ENCODE measurements around the gene SCFD2.

Gene SCFD2

GRCh38 chr4:53364624-53365023 lies 1.2 kb downstream of the SCFD2 start:
- POLR2A ChIA-PET (ENCODE audit: low non-redundant PET) = no interaction called here
- no peak overlapping the region for H3K27ac ChIP-seq
- DNase-seq (ENCODE audit: low spot score) = no peak
- no peak for TF ChIP-seq CTCF (conservative IDR thresholded peaks at IDR 0.05; ENCODE audit: low read depth)
- CTCF ChIA-PET = interaction anchor here (0.6 kb wide), 1 partner anchor 42 kb away, joined by 4 read pairs; no protein-coding TSS in a partner anchor

GRCh38 chr4:53362093-53362492 lies 3.8 kb downstream of the SCFD2 start:
- TF ChIP-seq CTCF (conservative IDR thresholded peaks at IDR 0.05; ENCODE audit: low read depth) = no peak
- POLR2A ChIA-PET (ENCODE audit: low non-redundant PET) = no interaction called here
- DNase-seq (ENCODE audit: low spot score) = no peak
- H3K27ac ChIP-seq = no peak overlapping the region
- CTCF ChIA-PET = no interaction called here

- DNase-seq (ENCODE audit: low spot score) = no peak
- ChIA-PET POLR2A (ENCODE audit: low non-redundant PET) (no interaction called here), CTCF (no interaction called here)
- no peak overlapping the region for H3K27ac ChIP-seq
- no peak for TF ChIP-seq CTCF (conservative IDR thresholded peaks at IDR 0.05; ENCODE audit: low read depth)
Measured at GRCh38 chr4:53361451-53361850, 4.4 kb downstream of the SCFD2 start.

- CTCF ChIA-PET = interaction anchor here (0.6 to 0.7 kb wide), 2 partner anchors 21 to 980 kb away, joined by 3 read pairs; no protein-coding TSS in a partner anchor
- POLR2A ChIA-PET (ENCODE audit: low non-redundant PET) = no interaction called here
- no peak for TF ChIP-seq CTCF (conservative IDR thresholded peaks at IDR 0.05; ENCODE audit: low read depth)
Measured at GRCh38 chr4:53355930-53356521, 9.8 kb downstream of the SCFD2 start.

GRCh38 chr4:53354012-53354722 lies 11.7 kb downstream of the SCFD2 start:
- POLR2A ChIA-PET (ENCODE audit: low non-redundant PET) = no interaction called here
- no peak for DNase-seq (ENCODE audit: low spot score)
- TF ChIP-seq CTCF (conservative IDR thresholded peaks at IDR 0.05; ENCODE audit: low read depth) = no peak
- CTCF ChIA-PET = no interaction called here
- H3K27ac ChIP-seq = no peak overlapping the region

More at GRCh38 chr4:53355930-53356521, 9.8 kb downstream of the SCFD2 start:
- DNase-seq (ENCODE audit: low spot score) = no peak
- no peak overlapping the region for H3K27ac ChIP-seq

- no peak overlapping the region for H3K27ac ChIP-seq
- TF ChIP-seq CTCF (conservative IDR thresholded peaks at IDR 0.05; ENCODE audit: low read depth) = no peak
- ChIA-PET CTCF (no interaction called here), POLR2A (ENCODE audit: low non-redundant PET) (no interaction called here)
- no peak for DNase-seq (ENCODE audit: low spot score)
Measured at GRCh38 chr4:53349091-53349491, 16.8 kb downstream of the SCFD2 start.

Measured in RWPE1 (cell line).